HL-60/S4 (cell line): ENCODE measurements around the gene PDSS2.
"Not testable (repeated sequence)": the region's sequence is repeated elsewhere in the genome, so short reads cannot be mapped to it uniquely, and the experiment has no call there.

Experiments used
- in situ Hi-C: fragments of 300-500 bp; cut with MboI; formaldehyde crosslinking; loops from 2 replicates; pipeline ENCODE4 v1.14.3; 2022; ENCODE audit warnings: low sequenced_read_pairs

The PDSS2 gene

GRCh38 chr6:107280001-107280400 is 179.4 kb downstream of the PDSS2 start:
- in situ Hi-C loops: not testable (repeated sequence)

DNA sequence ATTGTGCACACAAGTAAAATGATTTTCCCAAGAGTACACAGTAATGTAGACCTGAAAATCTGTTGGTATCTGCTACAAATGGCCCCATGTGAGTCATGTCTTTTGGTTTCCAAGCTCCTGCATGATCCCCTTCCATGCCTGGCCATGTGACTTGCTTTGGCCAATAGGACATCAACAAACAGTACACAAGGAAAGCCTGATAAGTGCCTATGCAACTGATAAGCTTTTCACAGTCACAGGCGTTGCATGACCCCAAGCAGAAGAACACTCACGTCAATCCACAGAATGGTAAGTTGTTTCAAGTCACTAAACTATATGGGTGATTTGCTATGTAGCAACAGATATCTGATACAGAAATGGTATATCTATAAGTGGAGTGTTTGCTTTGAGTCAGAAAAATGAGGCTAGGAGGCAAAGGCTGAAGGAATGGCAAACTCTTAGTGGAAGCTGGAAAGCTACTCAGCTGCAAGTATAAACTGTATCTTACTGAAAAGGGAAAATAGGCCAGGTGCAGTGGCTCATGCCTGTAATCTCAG is 184.0 kb downstream of the PDSS2 start:
- in situ Hi-C loops: no loop called here

- in situ Hi-C loops: no loop called here
These were observed 185.1 kb downstream of the PDSS2 start for GRCh38 chr6:107274288-107274687.

- in situ Hi-C loops: no loop called here
These were observed 187.1 kb downstream of the PDSS2 start for GRCh38 chr6:107272246-107272645.

DNA sequence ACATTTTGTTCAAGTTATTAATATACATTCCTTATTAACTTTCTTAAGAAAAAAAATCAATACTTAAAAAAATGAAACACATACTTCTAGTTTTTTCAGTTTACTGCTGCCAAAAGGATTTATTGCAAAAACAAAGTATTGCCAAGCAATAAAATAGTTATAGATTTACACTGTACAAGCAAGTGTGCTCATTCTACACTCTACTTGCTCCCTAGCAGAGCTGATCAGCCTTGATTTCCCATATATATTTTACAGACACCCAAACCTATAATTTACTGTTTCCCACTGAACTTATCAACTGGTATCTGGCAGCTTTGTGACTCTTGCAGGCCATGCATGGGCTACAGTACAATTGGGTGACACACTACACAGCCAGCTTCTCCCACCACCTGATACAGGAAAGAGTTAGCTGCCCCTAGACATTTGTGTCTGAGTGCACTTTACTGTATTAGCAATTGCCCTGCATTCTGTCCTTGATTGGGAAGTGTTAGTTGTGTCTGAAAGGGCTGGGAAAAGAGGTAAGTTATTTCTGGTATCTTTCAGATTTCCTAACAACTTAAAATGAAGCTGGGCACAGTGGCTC is 188.1 kb downstream of the PDSS2 start:
- in situ Hi-C loops: no loop called here

GRCh38 chr6:107267634-107268033 is 191.7 kb downstream of the PDSS2 start:
- in situ Hi-C loops: no loop called here

DNA sequence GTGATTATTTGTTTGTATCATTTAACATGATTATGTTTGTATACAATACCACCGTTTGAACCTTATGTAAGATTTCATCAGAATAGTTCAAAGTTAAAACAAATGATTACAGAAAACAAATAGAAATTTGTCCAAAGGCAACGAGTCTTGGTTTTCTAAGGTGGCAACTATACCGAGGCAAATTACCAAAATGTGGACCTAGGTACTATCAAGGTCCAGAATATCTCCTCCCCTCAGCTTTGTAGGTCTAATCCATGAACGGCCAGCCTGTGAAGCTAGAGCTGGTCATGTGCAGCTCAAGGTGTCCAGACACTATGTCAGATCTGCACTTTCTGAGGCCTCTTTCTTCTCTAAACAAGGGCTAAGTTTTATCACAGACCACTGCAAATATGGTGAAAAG is 192.4 kb downstream of the PDSS2 start:
- in situ Hi-C loops: no loop called here

DNA sequence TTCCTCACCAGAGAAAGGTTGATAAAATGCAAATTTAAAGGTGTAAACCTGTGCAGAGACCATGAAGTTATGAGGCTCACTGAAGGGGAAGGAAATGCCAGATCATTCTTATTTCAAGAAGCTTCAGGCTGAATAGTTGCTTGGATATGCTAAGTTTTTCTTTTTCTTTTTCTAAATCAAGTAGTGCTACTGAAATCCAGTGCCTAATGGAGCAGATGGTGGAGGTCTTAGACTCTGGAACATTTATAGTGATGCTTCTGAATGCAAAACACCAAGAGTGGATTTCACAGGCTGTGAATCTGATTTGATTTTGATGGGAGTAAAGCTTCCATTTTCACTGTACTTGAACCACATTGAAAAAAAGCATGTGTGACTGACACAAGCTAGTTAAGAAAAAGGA is 192.8 kb downstream of the PDSS2 start:
- in situ Hi-C loops: no loop called here

DNA sequence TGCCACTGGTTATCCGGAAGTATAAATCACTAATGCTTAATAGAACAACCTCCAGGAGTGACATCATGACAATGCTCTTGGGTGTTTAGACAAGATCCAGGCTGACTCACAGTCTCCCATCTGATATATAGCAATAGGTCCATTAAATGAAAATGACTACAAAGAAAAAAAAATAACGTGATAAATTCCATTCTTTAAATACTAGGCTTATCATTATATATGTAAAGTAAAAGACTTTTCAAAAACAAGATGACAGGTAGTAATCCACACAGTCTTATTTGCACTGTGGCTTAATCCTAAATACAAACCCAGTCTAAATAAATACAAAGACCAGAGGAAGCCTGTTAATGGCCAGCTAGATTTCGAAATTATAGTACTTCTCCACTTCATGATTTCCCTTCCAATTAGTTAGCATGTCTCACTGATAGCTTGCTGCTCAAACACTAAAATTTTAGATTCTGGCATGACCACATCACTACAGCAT is 195.0 kb downstream of the PDSS2 start:
- in situ Hi-C loops: no loop called here

GRCh38 chr6:107259951-107260350 is 199.4 kb downstream of the PDSS2 start:
- in situ Hi-C loops: no loop called here

GRCh38 chr6:107248147-107248546 is 211.2 kb downstream of the PDSS2 start:
- in situ Hi-C loops: no loop called here

GRCh38 chr6:107246972-107247615 is 212.3 kb downstream of the PDSS2 start:
- in situ Hi-C loops: no loop called here

- in situ Hi-C loops: no loop called here
These were observed 213.0 kb downstream of the PDSS2 start for GRCh38 chr6:107246249-107246971.

DNA sequence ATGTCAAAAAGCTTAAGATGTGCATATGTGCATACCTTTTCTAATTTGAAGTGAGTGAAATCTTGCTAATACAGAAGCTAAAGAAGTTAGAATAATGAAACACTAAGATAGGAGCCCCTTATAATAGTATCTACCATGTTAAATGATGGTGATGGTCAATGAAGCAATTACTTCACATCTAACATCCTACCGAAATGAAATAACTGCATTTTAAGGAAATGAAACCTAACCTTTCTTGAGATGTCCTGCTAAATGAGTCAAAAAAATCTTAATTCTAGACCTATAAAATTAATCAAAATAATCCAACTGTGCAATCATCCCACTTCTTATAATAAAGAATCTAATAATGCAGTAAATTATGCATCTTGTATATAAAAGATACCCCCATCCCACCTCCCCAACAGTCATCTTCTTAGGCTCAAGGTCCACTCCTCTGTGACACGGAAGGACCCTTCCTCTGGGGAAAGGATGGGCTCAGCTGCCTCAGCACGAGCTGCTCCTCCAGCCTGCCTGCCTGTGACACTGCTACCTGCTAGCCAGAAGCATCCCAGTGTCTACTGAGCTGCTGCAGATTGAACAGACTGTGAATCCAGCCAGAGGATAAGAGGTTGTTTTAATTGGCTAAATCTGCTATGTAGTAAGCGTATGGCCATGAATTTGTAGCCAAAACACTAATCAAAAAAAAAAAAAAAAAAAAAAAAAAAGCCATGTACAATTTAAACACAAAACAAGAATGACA is 214.5 kb downstream of the PDSS2 start:
- in situ Hi-C loops: no loop called here

DNA sequence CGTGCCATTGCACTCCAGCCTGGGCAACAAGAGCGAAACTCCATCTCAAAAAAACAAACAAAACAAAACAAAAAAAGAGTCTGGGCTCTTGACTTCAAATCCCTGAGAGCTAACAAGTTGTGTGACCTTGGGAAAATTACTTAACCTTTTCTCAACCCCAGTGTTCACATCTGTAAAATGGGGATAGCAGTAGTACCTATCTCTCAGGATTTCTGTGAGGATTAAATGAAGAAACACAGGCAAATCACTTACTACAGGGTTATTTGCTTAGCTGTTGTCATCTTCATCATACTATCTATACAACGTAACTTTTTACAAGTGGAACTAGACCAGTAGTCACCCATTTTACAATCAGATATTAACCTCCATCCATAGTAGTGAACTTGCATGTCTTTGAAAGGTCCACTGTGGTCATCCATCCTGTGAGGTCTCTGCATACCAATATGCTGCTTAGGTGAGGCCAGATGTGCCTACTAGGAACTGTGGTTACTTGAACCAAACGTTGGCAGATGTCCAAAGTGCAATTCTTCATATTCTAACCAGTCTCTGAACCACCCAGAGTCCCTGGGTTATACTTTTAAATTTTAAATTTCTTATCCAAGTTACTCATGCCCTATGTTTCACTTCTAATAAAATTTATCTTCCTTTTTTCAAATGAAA is 215.2 kb downstream of the PDSS2 start:
- in situ Hi-C loops: no loop called here

GRCh38 chr6:107243471-107243870 is 215.9 kb downstream of the PDSS2 start:
- in situ Hi-C loops: no loop called here

DNA sequence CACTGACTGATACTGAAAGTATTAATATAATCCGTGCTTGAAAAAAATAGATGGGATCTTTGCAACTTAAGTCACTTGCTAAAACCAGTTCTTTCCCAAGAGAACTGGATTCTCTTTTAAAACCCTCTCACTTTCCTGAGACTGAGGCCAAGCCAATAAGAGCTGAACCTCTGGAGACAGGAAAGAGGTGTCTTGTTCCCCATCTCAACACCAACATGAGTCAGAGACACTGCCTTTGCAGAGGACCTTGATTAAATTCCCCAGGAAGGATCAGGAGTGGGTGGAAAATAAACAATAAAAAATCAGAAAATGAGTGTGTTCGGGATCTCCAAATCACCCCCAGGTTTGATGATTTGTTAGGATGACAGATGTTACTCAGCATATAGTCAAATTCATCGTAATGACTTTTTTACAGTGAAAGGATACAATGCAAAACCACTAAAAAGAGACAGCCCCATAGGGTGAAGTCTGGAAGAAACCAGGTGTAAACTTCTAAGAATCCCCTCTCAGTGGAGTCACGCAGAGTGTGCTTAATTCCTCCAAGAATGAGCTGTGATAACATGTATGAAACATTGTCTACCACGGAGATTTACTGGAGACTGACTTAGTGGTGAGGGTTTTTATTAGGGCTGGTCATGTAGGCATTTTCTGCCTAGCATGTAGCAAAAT is 221.2 kb downstream of the PDSS2 start:
- in situ Hi-C loops: no loop called here

DNA sequence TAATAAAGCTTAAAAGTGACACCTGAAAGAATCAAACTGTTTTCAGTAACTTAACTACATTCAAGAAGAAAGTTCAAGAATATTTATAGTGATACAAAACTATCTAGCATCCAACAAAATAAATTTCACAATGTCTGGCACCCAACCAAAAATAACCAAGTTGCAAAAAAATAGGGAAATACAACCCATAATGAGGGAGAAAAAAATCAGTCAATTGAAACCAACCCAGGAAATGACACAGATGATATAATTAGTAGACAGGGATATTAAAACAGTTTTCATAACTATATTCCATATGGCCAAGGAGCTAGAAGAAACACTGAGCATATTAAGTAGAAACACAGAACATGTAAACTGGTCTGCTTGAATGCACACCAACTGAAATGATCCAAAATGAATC is 223.9 kb downstream of the PDSS2 start:
- in situ Hi-C loops: no loop called here

DNA sequence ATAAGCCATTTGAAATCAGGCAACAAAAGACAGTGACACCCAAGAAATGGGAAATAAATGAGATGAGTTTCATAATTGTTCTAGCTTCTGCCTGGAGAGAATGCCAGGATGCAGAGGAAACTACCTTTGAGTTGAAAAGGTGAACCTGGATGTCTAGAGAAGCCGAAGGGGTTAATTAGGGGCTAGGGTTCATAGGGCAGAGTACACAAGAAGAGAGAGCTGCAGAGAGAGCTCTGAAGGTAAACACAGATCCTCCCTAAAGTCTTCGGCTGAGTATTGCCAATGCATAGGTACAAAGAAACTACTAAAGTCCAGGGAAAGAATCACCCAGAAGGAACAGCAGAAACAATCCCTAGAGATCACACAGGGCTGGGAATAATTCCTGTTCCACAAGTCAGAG is 224.4 kb downstream of the PDSS2 start:
- in situ Hi-C loops: no loop called here

DNA sequence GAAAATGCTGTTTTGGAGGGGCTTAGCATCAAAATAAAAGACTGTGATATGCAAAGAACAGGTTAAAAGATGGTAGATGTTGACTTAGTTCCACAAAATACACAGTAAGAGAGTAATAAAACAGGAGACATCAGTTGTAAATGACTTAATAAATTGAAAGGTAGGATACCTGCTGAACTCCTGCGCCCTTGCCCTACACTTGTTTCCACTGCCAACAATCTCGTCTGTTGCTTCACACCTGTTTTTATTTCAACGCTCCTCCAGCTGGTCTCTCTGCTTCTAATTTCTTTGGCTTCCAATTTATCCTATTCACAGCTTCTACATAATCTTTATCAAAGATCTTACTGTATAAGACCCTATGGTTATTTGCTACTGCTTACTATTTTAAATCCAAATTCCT is 228.1 kb downstream of the PDSS2 start:
- in situ Hi-C loops: no loop called here
